Medulla oblongata (tissue), 1 donor: ENCODE data around the gene NDFIP2.

Source experiments
- DNase-seq: peaks from one replicate; pipeline ENCODE4 v3.0.0-alpha.2; 2015; ENCODE audit errors: extremely low spot score

The NDFIP2 gene

GRCh38 chr13:79459906-79460305, 21.0 kb upstream of the NDFIP2 start:
- no peak for DNase-seq

- no peak for DNase-seq
Observed at GRCh38 chr13:79462895-79463294, 18.1 kb upstream of the NDFIP2 start.

- no peak for DNase-seq
Observed at GRCh38 chr13:79463604-79464003, 17.4 kb upstream of the NDFIP2 start.

DNA sequence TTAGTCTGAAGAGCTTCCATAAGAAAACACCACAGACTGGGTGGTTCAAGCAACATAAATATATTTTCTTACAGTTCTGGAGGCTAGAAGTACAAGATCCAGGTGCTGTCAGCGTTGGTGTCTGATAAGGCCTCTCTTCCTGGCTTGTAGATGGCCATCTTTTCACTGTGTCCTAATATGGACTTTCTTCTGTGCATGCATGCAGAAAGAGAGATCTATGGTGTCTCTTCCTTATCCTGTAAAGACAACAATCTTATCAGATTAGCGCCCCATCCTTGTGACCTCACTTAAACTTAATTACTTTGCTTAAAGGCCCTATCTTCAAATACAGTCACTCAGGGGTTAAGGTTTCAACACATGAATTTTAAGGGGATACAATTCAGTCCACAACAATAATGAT, 14.1 kb upstream of the NDFIP2 start:
- DNase-seq: no peak

DNA sequence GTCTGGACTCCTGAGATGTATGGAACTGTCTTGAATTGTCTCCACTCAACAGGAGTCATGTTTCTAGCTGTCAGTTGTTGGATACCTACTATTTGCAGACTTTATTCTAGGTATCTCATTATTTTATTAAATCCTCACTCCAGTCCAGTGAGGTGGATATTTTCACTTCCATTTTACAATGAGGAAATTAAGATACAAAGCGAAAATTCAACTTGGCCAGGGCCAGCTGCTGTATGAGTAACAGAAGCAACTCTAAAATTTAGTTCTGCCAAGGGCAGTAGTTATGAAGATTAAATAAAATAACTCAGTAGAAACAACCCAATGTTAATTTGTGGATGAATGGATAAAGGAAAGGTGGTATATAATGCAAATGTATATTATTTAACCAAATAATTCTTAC, 12.6 kb upstream of the NDFIP2 start:
- DNase-seq: no peak

DNA sequence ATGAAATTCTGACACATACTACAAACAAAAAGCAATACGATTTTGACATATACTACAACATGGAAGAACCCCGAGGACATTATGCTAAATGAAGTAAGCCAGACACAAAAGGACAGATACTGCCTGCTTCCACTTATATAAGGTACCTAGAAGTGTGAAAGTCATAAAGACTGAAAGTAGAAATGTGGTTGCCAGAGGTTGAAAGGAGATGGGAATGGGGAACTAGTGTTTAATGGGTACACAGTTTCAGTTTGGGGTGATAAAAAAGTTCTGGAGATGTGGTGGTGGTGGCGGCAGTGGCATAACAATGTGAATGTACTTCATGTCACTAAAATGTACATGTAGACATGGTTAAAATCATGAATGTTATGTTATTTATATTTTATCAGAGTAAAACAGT, 12.1 kb upstream of the NDFIP2 start:
- no peak for DNase-seq

- DNase-seq: no peak
Observed at GRCh38 chr13:79469608-79470007, 11.3 kb upstream of the NDFIP2 start.

GRCh38 chr13:79470666-79471065, 10.3 kb upstream of the NDFIP2 start:
- DNase-seq: no peak

GRCh38 chr13:79475569-79475968, 5.4 kb upstream of the NDFIP2 start:
- no peak for DNase-seq

DNA sequence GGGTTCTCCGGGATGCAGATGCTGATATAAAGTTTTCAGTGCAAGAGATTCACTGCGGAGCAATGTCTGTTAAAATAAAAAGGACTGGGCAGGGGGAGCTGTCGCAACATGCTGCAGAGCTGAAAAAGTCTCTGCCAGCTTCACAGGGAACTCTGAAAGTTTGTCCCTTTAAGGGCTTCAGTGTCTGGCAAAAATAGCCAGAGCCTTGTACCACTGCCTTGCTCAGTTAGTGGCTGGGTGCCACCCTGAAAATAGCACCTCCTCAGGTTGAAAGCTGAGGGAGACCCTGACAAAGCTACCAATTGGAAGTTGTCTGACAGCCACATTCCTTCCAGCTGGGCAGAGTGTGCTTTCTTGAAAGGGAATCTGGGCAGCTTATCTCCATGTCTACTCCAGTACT, 3.0 kb upstream of the NDFIP2 start:
- peak; percentile 39 for DNase-seq

GRCh38 chr13:79479882-79480281, 1.1 kb upstream of the NDFIP2 start:
- no peak for DNase-seq

DNA sequence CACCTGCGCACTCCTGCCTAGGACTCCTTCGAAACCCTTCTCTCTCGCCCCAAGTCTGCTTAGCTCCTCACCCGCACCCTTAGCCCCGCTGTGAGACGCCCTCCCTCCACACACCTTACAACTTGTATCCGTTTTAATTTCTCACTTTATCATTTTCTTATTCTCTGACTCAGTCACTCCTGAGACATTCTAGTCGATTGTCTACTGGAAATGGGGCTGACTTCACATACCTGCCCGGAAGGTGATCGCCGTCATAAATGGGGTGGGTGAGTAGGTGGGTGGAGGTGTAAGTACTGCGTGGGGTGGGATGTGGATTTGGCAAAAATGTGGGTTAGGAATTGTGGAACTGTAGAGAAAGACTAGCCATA, 714 bp downstream of the NDFIP2 start:
- DNase-seq: peak; percentile 4

DNA sequence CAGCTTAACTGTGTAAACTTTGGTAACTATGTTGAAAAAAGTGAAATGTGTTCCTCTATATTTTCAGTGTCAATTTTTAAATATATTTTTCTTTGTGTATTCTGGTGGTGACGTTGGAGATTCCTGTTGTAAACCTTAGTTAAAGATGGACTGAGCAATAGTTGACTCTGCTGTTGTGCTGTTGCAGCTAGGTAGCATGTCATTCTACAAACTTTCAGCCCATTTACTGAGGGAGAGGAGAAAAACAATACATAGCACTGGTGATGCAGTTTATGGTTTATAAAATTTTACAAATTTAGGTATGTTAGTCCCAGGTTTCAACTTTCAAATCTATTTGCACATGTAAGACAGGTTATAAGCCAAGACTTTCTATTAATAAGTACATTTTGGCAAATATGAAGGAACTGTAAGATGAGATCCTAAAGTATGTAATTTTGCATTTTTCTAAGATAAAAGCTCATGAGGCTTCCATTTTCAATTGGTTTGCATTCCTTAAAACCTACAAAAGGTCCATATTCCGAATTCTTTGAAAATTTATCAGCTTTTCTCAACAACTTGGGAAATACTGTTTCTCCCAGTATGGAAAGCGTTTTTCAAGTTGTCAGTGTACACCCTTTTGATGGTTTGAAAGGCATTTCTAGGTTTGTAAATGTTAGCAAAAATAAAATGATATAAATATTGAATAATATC, 1.5 kb downstream of the NDFIP2 start:
- no peak for DNase-seq

GRCh38 chr13:79483086-79483706, 2.2 kb downstream of the NDFIP2 start:
- DNase-seq: no peak

DNA sequence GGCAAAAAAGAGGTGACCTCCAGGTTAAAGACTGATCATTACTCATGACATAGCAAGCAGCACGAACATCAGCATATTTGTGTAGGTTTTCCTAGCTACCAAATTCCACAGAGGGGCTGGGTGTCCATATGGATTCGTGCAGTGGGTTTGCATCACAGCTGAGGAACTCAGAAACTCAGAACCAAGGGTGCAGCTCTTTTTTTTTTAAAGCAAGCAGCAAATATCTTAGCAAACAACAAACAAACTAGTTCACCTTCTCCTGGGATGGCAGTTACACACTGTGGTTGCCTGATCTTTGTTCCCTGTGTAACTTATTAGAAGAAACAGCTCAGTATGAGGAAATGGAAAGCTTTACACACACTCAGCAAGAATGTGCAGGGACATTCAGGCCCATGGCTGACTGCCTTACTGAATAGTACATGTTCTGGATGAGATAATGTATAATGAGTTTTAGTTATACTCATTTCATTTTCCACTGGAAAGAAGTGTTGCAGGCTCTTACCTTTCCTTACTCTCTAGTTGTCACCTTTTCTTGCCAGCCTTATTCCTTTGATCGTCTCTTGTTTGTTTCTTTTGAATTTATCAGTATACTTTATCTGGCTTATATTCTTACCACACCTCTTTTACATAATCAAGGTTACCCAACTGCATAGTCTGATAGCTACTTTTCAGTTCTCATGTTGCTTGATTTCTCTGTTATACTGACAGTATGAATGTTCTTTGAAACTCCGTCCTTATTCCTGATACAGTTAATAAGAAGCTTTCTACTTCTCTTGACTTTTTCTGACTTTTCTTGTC, 4.3 kb downstream of the NDFIP2 start:
- DNase-seq: no peak

GRCh38 chr13:79486433-79487188, 5.7 kb downstream of the NDFIP2 start:
- no peak for DNase-seq

GRCh38 chr13:79490326-79490725, 9.4 kb downstream of the NDFIP2 start:
- DNase-seq: no peak

- no peak for DNase-seq
Observed at GRCh38 chr13:79490824-79491223, 9.9 kb downstream of the NDFIP2 start.

DNA sequence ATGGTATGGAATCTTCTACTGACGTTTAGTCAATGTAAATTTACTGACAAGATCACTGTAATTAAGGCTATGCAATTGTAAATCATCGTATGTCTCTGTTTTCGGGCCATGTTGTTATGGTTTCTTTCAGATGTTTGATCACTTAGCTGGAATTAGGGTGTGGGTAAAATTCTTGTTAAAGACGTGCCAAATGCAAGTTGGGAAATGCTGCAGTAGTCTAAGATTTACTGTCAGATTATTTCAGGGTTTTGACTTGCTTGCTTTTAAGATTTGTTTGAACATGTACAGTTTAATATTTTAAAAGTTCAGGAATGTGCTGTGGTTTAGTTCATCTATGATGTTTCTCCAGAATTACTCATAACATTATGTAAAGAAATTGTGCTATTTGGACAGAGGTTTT, 10.8 kb downstream of the NDFIP2 start:
- DNase-seq: no peak

DNA sequence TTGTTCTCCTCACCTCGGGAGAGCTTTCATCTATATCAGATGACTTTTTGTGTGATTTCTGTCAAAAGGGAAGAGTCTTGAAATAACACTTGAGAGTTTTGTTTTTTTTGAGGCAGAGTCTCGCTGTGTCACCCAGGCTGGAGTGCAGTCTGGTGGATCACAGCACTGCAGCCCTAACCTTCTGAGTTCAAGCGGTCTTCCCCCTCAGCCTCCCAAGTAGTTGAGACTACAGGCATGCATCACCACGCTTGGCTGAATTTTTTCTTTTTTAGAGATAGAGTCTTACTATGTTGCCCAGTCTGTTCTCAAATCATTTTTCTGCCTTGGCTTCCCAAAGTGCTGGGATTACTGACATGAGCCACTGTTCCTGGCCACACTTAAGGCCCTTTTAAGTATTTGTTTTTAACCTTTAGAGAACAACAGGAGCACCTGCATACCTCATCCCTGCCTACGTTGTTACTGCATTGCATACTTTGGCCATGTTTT, 11.4 kb downstream of the NDFIP2 start:
- no peak for DNase-seq

- DNase-seq: no peak
Observed at GRCh38 chr13:79492918-79493594, 12.1 kb downstream of the NDFIP2 start.

GRCh38 chr13:79496188-79496587, 15.2 kb downstream of the NDFIP2 start:
- no peak for DNase-seq
